HG02938 (cell line): ENCODE data around the gene LRP10.
A peak's percentile ranks its signal among the peaks of the same experiment; 100 is the strongest.
"Not testable (repeated sequence)": the region's sequence is repeated elsewhere in the genome, so short reads cannot be mapped to it uniquely, and the experiment has no call there.

Experiments
- ATAC-seq: cut with Tn5 transposase; IDR thresholded peaks from one replicate; pipeline ENCODE4 v1.9.1; 2021; ENCODE audit warnings: mild to moderate bottlenecking, moderate library complexity; ENCODE audit not compliant: unreplicated experiment

LRP10 gene, protein sequence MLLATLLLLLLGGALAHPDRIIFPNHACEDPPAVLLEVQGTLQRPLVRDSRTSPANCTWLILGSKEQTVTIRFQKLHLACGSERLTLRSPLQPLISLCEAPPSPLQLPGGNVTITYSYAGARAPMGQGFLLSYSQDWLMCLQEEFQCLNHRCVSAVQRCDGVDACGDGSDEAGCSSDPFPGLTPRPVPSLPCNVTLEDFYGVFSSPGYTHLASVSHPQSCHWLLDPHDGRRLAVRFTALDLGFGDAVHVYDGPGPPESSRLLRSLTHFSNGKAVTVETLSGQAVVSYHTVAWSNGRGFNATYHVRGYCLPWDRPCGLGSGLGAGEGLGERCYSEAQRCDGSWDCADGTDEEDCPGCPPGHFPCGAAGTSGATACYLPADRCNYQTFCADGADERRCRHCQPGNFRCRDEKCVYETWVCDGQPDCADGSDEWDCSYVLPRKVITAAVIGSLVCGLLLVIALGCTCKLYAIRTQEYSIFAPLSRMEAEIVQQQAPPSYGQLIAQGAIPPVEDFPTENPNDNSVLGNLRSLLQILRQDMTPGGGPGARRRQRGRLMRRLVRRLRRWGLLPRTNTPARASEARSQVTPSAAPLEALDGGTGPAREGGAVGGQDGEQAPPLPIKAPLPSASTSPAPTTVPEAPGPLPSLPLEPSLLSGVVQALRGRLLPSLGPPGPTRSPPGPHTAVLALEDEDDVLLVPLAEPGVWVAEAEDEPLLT

DNA sequence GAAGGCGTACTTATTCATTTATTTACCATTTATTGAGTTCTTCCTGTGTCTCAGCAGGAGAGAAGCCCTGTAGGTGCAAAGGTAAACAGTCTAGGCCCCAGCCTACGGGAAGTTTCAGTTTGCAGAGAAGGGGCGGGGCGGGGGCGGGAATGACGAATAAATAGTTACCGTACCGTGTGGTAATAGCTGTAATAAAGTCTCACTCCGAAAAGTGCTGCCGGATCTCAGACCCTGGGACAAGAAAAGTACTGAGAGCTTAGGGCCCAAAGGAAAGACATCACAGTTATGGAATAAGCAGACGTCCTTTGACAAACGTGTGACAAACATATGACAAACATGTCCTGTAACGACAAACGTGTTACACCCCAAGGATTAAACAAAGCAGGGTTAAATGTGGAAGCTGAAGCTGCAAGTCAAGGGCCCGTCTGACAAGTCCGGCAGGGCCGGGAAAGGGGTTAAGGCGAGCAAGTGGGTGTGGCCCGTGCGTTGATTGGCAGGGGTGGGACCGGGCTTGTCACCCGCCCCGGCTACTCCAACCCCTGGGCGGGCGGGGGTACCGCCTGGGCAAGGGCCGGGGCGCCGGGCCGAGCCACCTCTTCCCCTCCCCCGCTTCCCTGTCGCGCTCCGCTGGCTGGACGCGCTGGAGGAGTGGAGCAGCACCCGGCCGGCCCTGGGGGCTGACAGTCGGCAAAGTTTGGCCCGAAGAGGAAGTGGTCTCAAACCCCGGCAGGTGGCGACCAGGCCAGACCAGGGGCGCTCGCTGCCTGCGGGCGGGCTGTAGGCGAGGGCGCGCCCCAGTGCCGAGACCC lies at the start of gene LRP10:
Gene LRP10 (plus strand): TSS at position 517 of the 809 bp plus-strand sequence. CDS start 564 bp downstream, outside the sequence.
- ATAC-seq, result peak; percentile 79

DNA sequence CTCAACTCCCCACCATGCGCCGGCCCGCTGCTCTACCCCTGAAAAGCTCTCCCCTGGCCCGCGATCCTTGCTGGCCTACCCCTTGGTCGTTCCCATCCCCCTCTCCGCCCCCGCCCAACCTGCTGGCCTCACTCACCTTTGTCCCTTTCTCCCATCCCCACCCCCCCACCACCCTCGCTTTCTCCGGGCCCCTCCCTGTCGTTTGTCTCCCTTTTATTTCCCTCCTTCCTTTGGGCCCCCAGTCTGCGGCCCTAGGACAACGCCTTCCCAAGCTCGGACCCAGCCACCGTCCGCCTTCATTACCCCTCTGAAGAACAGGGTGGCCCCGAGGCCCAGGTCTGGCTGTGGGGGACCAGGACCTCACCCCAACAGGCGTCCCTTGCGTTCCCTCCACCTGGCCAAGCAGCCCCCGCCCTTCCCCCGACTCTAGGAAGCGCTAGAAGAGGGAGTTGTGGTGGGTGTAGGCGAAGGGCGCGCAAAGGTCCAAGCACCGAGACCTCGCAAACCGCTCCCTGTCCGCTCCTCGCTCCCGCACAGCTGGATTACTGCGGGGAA lies 49.4 kb upstream of the LRP10 start:
- no peak for ATAC-seq

DNA sequence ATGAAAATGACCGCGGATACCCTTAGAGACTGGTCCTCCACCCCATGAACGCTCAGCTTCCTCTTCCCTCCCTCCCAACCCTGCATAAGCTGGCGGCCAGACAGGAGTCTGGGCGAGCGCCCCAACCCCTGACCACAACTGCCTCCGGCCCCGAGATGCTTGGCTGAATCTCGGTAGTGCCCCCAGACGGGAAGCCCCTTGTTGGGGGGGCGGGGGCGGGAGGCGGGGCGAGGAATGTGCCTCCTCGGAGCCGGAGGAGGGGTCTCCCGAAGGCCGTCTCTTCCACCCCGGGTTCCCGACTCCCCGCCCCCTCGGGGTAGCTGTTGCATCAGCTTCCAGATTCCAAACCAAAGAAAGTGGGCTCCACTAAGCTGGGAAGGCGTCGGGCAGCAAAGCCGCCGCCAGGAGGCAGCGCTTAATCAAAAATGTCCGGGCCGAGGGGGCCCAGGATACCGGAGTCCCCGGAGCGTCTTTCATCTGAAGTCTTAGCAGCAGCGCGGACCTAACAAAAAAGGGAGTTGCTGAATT lies 48.9 kb upstream of the LRP10 start:
- peak; percentile 41 for ATAC-seq

GRCh38 chr14:22824711-22825359 lies 46.7 kb upstream of the LRP10 start:
- ATAC-seq, result no peak

DNA sequence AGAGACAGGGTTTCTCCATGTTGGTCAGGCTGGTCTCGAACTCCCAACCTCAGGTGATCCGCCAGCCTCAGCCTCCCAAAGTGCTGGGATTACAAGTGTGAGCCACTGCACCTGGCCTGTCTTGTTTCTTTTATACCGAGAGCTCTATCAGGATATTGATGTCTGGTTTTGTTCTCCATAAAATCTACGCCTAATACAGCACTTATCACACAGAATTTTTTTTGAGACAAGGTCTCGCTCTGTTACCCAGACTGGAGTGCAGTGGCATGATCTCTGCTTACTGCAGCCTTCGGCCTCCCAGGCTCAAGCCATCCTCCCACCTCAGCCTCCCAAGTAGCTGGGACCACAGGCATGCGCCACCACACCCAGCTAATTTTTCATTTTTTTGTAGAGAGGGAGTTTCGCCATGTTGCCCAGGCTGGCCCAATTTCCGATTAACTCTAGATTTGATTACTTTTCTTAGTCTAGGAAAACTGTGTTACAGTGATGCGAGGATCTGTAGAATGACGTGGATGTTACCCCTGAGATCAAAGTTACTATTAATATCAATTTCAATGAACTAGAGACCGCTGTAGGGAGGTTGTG lies 42.4 kb upstream of the LRP10 start:
- ATAC-seq, result not testable (repeated sequence)

GRCh38 chr14:22829661-22830442 lies 41.7 kb upstream of the LRP10 start, which contains the start of gene MRPL52:
TSS of gene MRPL52 (plus strand) at chr14:22829887. CDS start at chr14:22829913, 26 bp downstream.
- ATAC-seq, result peak; percentile 82

GRCh38 chr14:22830443-22831010 lies 41.0 kb upstream of the LRP10 start:
- ATAC-seq, result no peak

DNA sequence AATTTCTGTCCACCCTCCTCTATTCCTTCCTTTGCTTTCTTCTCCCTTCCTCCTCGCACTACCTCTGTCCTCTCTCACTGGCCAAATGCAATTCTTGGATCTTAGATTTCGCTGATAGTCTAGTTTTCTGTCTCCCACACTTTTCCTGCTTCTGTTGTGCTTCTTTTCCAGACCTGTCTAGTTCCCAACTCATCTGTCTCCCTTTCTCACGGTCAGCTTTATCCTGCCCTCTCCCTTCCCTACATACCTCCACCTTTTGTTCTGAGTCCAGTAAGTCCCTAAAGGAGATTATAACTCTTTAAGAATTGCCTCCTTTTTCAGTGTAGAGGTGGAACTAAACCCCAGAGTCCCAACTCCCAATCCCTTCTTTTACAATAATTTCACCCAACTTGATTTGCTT lies 36.0 kb upstream of the LRP10 start:
- ATAC-seq, result no peak

DNA sequence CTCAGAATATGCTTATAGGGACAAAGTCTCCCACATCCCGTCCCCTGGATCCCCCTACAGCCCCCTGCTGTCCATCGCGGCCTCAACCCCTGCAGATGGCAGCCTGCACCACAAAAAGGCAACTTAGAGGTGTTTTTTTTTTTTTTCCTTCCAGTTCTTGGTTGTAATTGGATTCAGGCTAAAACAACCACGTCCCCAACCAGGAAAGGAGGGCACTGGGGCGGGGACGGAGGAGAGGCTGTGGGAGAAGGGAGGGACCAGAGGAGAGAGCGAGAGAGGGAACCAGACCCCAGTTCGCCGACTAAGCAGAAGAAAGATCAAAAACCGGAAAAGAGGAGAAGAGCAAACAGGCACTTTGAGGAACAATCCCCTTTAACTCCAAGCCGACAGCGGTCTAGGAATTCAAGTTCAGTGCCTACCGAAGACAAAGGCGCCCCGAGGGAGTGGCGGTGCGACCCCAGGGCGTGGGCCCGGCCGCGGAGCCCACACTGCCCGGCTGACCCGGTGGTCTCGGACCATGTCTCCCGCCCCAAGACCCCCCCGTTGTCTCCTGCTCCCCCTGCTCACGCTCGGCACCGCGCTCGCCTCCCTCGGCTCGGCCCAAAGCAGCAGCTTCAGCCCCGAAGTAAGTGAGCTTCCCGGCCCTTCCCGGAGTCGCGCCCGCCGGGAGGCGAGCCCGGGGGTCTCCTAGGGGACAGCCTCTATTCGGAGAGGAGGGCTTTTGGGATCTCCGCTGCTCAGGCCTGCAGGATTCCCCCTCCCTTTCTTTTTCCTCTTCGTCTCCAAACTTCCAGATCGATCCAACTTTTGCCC lies 35.0 kb upstream of the LRP10 start, which contains the start of gene MMP14:
Gene MMP14 (plus strand): TSS at position 285 of the 813 bp plus-strand sequence. CDS start 233 bp downstream, at position 518.
- ATAC-seq, result no peak

DNA sequence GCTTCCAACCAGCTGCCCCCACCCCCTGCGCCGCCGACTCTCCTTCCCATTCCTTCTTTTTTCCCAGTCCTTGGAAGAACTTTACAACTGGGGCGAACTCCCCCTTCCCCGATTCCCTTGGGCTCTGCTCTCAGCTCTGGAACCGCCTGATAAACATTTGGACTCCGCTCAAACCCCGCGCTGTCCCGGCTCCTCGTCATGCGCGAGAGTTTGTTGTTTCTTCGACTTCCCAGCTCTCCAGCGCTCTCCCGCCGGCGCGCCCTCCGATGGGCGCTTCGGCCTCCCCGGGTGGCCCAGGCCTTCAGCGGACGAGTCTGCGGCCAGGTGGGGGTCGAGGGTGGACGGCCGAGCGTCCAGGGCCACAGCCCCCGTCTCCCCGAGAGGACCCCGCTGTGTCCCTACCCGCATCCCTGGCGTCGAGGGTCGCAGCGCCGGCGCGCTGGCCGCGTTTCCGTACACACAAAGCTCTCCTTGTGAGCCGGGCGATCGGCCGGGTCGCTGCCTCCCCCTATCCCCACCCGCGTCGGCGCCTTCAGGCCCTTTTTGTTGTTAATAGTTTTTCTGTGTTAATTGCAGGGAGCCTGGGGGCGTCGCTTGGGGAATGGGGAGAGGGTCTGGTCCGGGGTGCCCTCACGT lies 34.3 kb upstream of the LRP10 start:
- no peak for ATAC-seq

GRCh38 chr14:22837750-22838538 lies 33.6 kb upstream of the LRP10 start:
- no peak for ATAC-seq

- no peak for ATAC-seq
These were observed 32.9 kb upstream of the LRP10 start for GRCh38 chr14:22838631-22839041.

DNA sequence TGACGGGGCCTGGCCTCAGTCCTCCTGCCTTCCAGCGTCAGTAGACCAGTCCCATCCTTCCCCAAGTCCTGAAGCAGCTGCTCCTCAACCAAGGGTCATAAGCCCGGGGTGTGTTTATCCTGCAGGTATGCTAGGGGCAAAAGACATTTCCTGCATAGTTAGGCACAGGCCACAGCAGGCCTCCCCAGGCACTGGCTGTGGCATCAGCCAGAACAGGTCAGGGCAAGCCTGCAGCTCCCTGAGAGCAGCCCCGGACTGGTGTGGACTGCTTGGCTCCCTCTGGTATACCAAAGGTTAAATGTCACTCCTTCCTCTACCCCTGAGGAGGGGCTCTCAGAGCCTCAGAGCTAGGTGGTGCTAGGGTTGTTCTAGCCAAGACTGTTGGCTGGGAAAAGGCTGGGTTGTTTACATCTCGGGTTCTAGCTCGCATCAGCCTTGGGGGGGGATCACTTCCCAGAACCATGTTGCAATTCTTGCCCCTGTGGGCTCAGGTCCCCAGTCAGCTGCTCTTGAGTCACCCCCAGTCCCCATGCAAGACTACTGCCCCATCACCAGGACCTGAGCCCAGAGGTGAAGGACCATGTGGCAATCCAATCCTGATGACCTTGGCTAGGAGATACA lies 32.3 kb upstream of the LRP10 start:
- ATAC-seq, result no peak

GRCh38 chr14:22841311-22841710 lies 30.2 kb upstream of the LRP10 start:
- ATAC-seq, result no peak

DNA sequence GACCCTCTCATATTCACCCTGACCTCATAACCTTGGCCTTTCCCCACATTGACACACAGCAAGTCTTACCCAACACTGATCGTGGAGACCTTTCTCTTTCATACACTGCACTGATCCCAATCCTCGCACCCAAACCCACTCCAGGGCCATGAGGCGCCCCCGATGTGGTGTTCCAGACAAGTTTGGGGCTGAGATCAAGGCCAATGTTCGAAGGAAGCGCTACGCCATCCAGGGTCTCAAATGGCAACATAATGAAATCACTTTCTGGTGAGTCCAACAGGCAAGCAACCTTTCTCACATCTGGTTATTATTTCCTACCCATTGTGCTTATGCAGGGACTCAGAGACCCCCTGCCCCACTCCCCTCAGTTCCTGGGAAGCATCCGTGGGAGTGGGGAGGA lies 29.8 kb upstream of the LRP10 start:
- no peak for ATAC-seq
